Ascending aorta (tissue), 2 donors: ENCODE measurements around the gene EFNB2. TPM values are rescaled to one million over a fixed set of nuclear protein-coding genes. Genes with fewer than 3 reads are reported as not detected.
A peak's percentile ranks its signal among the peaks of the same experiment; 100 is the strongest.

Experiments used
- DNase-seq, 2 donors: peaks; one replicate each; pipeline ENCODE4 v3.0.0-alpha.2; 2019; ENCODE audit warnings: low spot score in 2 of 2
- H3K27ac ChIP-seq, 2 donors: fragments of 200-600 bp; sonication (generic); one replicate each; pipeline ENCODE4 v1.5.1; 2016 to 2017; ENCODE audit warnings: mild to moderate bottlenecking in 1 of 2
- H3K27me3 ChIP-seq: fragments of 200-600 bp; sonication (generic); one replicate; pipeline ENCODE4 v1.5.1; 2017
- H3K36me3 ChIP-seq, 2 donors: fragments of 200-600 bp; sonication (generic); one replicate each; pipeline ENCODE4 v1.5.1; 2016
- H3K4me1 ChIP-seq, 2 donors: fragments of 200-600 bp; sonication (generic); one replicate each; pipeline ENCODE4 v1.5.1; 2016 to 2017; ENCODE audit warnings: mild to moderate bottlenecking in 1 of 2
- H3K4me3 ChIP-seq, 2 donors: fragments of 200-600 bp; sonication (generic); one replicate each; pipeline ENCODE4 v1.5.1; 2016 to 2017; ENCODE audit warnings: mild to moderate bottlenecking in 1 of 2
- H3K9me3 ChIP-seq, 2 donors: fragments of 200-600 bp; sonication (generic); one replicate each; pipeline ENCODE4 v1.5.1; 2016
- intact Hi-C: fragments of 100-400 bp; cut with DNase I; formaldehyde crosslinking; loops from one replicate; pipeline ENCODE4 v1.15.1; 2023
- total RNA-seq: library from RNA; depleted of rRNA; stranded (reverse); fragments of >200 nt; gene quantifications from one replicate; pipeline ENCODE4 v1.1.0, GENCODE V29; 2016
- TF ChIP-seq, protein P1 (sequence below), 3 experiments: fragments of 200-600 bp in 2 of 3; fragments of 450-650 bp in 1 of 3; sonication (generic) in 2 of 3; IDR thresholded peaks; one replicate each; pipeline ENCODE4 v1.5.1; 2016 to 2019; ENCODE audit warnings: antibody characterized with exemption in 3 of 3, mild to moderate bottlenecking in 1 of 3, moderate library complexity in 1 of 3

The EFNB2 gene
- total RNA-seq, 1 donor from 2014 or later: 38.0 TPM

DNA sequence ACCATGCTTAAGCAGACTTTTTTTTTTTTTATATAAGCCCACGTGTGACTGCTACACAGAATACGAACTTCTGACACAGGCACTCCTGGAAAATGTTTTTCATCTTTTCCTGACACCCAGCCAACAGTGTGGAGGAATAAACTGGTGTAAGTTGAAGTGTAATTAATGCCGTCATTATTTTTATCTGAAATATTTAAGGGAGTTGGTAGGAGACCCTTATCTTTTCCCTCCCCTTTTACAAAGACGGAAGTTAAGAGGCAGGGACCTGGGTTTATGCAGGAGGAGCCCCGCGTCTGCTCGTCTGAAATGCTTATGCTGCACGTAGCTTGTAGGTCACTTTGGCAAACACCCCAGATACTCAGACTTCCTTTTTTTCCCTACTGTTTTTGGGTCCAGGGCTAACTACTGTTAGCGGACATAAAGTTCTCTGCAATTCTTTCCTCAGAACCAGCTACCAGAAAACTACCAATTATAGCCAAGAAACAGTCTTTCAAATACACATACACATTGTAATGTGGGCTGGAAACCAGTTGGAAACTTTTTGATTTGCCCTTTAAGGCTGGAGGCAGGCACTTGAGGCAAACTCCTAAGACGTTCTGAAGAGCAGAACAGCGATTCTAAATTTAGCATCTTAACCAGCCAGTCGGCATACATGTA, 50.8 kb downstream of the EFNB2 start:
- peak overlapping the region; percentile 93 to 96 for H3K27ac ChIP-seq
- TF ChIP-seq, protein P1, sequence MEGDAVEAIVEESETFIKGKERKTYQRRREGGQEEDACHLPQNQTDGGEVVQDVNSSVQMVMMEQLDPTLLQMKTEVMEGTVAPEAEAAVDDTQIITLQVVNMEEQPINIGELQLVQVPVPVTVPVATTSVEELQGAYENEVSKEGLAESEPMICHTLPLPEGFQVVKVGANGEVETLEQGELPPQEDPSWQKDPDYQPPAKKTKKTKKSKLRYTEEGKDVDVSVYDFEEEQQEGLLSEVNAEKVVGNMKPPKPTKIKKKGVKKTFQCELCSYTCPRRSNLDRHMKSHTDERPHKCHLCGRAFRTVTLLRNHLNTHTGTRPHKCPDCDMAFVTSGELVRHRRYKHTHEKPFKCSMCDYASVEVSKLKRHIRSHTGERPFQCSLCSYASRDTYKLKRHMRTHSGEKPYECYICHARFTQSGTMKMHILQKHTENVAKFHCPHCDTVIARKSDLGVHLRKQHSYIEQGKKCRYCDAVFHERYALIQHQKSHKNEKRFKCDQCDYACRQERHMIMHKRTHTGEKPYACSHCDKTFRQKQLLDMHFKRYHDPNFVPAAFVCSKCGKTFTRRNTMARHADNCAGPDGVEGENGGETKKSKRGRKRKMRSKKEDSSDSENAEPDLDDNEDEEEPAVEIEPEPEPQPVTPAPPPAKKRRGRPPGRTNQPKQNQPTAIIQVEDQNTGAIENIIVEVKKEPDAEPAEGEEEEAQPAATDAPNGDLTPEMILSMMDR (IDR thresholded peaks at IDR 0.05): no peak
- no peaks in the 10 kb centered on the region for H3K9me3 ChIP-seq
- no peaks in the 10 kb centered on the region for H3K36me3 ChIP-seq
- no peaks in the 10 kb centered on the region for H3K27me3 ChIP-seq
- intact Hi-C loops: loop anchor here (10.0 kb wide), 1 partner anchor 550 kb away; no protein-coding TSS in a partner anchor
- peaks cover 3 to 35% of the 10 kb centered on the region in 2 donors for H3K4me1 ChIP-seq
- peak in 1 of 2 donors; percentile 80 for DNase-seq
- H3K4me3 ChIP-seq: peak overlapping the region; percentile 23 to 58

DNA sequence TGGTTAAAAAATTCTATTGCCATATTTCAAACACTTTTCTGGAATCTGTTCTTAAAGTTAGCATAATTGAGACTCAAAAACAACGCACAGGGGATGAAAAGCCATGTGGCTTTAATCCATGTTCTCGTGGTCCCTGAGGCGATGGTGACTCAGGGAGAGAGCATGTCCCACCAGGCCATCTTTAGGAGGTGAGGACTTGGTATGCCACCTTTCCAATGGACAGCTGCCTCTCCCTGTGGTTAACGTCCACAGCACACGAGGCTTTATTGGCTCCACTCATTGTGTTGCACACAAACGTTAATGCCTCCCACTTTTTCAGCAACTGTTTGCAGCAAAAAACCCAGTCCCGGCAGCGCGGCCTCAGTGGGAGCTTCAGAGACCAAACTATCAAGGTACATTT, 51.4 kb downstream of the EFNB2 start:
- TF ChIP-seq, protein P1 (IDR thresholded peaks at IDR 0.05): no peak
- Histone ChIP-seq H3K27ac (peak overlapping the region; percentile 93 to 96), H3K4me3 (peak overlapping the region; percentile 23 to 58), H3K9me3 (no peaks in the 10 kb centered on the region), H3K4me1 (peaks cover 3 to 35% of the 10 kb centered on the region in 2 donors), H3K36me3 (no peaks in the 10 kb centered on the region), H3K27me3 (no peaks in the 10 kb centered on the region)
- no peak for DNase-seq
- intact Hi-C loops: loop anchor here (10.0 kb wide), 1 partner anchor 551 kb away; no protein-coding TSS in a partner anchor

DNA sequence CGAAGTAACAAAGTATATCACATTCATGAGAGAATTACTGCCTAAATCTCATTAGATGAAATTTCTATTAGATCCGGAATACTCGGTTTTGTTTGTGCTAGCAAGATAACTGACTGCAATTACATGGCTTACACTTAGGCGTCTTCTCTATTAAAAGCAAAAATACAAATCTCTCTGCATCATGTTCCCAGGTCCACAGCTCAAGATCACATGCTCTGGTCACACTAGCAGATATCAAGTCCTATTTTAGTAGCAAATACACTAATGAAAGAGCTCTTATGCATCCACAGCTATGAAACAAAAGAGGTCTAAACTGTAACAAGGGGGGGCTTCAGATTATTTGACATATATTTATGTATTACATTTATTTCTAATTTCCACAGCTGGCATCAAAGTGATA, 53.5 kb downstream of the EFNB2 start:
- intact Hi-C loops: loop anchor here (10.0 kb wide), 1 partner anchor 553 kb away; no protein-coding TSS in a partner anchor

DNA sequence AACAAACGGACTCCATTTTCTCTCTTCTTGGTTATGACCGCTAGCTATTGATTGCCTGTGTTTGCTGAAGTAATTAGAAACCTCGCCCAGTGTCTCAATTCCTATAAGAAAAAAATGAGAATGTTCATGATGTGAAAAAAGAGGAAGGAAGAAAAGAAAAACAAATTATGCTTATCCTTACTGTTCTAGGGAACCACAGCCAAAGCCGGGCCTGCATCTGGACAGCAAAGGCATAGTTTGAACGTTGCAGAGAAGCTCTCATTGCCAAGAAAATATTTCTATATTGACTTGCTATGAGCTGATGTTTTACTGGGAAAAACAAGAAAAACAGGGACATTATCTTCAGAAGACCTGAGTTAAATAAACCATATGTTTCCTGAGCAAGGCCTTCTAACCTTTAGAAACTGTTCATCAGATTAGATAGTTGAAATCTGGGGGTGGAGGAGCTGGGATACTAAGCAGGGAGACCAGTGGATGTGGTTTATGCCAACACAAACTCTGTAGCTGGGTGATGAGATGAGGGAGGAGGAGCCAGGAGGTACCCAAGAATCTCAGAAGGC, 55.0 kb downstream of the EFNB2 start:
- TF ChIP-seq, protein P1 (IDR thresholded peaks at IDR 0.05): no peak
- no peaks in the 10 kb centered on the region for H3K9me3 ChIP-seq
- H3K27me3 ChIP-seq: no peaks in the 10 kb centered on the region
- peak overlapping the region; percentile 57 to 71 for H3K27ac ChIP-seq
- intact Hi-C loops: loop anchor here (10.0 kb wide), 1 partner anchor 554 kb away; no protein-coding TSS in a partner anchor
- H3K36me3 ChIP-seq: no peaks in the 10 kb centered on the region
- H3K4me3 ChIP-seq: no peak overlapping the region
- no peak for DNase-seq
- H3K4me1 ChIP-seq: peaks cover 3 to 25% of the 10 kb centered on the region in 2 donors

More for the DNA sequence above, 53.5 kb downstream of the EFNB2 start:
- Histone ChIP-seq H3K36me3 (no peaks in the 10 kb centered on the region), H3K4me3 (no peak overlapping the region), H3K4me1 (peaks cover 3 to 33% of the 10 kb centered on the region in 2 donors), H3K27me3 (no peaks in the 10 kb centered on the region), H3K27ac (peak overlapping the region in 1 of 2 donors; percentile 71), H3K9me3 (no peaks in the 10 kb centered on the region)
- TF ChIP-seq, protein P1 (IDR thresholded peaks at IDR 0.05): no peak
- no peak for DNase-seq

DNA sequence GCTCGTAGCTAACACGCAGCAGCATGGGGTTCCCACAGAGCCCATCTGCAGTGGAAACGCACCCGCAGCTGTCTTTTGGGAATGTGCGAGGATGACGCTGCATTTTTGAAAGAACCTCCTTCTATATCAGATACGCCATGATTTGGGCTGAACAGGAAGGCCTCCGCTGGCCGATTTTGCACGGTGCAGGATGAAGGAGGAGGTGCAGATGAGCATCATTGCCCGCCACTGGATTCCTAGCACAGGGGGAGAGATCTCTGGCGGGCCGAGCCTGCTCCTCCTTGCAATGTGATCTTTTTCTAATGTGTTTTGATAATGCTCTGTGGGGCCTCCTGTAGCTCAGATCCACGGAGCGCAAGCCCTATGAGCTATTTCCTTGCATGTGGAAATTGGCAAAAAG, 55.5 kb downstream of the EFNB2 start:
- Histone ChIP-seq H3K27me3 (no peaks in the 10 kb centered on the region), H3K4me3 (no peak overlapping the region), H3K9me3 (no peaks in the 10 kb centered on the region), H3K4me1 (peaks cover 3 to 22% of the 10 kb centered on the region in 2 donors), H3K27ac (peak overlapping the region; percentile 57 to 71), H3K36me3 (no peaks in the 10 kb centered on the region)
- intact Hi-C loops: loop anchor here (10.0 kb wide), 1 partner anchor 555 kb away; no protein-coding TSS in a partner anchor
- TF ChIP-seq, protein P1 (IDR thresholded peaks at IDR 0.05): no peak
- DNase-seq: no peak
